Measurements from ENCODE around the gene OR4M2.
"Not testable (repeated sequence)": the region's sequence is repeated elsewhere in the genome, so short reads cannot be mapped to it uniquely, and the experiment has no call there.

DNA sequence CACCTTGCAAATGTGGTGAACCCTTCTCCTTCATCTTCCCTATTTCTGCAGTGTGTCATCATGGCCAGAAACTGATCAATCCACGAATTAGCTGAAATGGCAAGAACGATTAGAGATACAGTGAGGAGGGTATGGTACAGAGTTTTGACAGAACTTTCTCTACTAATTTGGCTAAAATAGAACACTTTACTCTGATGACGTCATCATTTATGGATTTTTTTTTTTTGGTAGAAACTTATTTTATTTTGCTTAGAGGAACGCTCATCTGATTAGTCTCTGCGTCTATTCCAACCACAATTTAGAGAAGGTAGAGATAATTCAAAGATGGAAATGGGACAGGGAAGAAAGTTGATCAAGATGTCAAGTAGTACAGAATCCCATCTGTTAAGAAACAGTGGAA, 41.7 kb downstream of the OR4M2 start:
- TF ChIP-seq, protein P1, sequence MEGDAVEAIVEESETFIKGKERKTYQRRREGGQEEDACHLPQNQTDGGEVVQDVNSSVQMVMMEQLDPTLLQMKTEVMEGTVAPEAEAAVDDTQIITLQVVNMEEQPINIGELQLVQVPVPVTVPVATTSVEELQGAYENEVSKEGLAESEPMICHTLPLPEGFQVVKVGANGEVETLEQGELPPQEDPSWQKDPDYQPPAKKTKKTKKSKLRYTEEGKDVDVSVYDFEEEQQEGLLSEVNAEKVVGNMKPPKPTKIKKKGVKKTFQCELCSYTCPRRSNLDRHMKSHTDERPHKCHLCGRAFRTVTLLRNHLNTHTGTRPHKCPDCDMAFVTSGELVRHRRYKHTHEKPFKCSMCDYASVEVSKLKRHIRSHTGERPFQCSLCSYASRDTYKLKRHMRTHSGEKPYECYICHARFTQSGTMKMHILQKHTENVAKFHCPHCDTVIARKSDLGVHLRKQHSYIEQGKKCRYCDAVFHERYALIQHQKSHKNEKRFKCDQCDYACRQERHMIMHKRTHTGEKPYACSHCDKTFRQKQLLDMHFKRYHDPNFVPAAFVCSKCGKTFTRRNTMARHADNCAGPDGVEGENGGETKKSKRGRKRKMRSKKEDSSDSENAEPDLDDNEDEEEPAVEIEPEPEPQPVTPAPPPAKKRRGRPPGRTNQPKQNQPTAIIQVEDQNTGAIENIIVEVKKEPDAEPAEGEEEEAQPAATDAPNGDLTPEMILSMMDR (conservative IDR thresholded peaks at IDR 0.05; ENCODE audit: low read depth, low read length) = not testable (repeated sequence)
- TF ChIP-seq MAFK (IDR thresholded peaks at IDR 0.05; ENCODE audit: low read depth, low read length); POLR2A (IDR thresholded peaks at IDR 0.05; ENCODE audit: low read depth, low read length); MXI1 (IDR thresholded peaks at IDR 0.05; ENCODE audit: borderline replicate concordance, low read depth, low read length); RCOR1 (IDR thresholded peaks at IDR 0.05; ENCODE audit: insufficient replicate concordance, low read length); CEBPB (IDR thresholded peaks at IDR 0.05; ENCODE audit: low read depth, low read length); SMC3 (IDR thresholded peaks at IDR 0.05; ENCODE audit: low read depth, low read length); RFX5 (IDR thresholded peaks at IDR 0.05; ENCODE audit: low read depth, low read length); RAD21 (IDR thresholded peaks at IDR 0.05; ENCODE audit: low read length); MAZ (IDR thresholded peaks at IDR 0.05; ENCODE audit: borderline replicate concordance, low read depth, low read length); NFE2L2 (IDR thresholded peaks at IDR 0.05; ENCODE audit: low read depth, low read length); CHD1 (IDR thresholded peaks at IDR 0.05; ENCODE audit: low read depth, low read length): not testable (repeated sequence)
- TF ChIP-seq, protein P2, sequence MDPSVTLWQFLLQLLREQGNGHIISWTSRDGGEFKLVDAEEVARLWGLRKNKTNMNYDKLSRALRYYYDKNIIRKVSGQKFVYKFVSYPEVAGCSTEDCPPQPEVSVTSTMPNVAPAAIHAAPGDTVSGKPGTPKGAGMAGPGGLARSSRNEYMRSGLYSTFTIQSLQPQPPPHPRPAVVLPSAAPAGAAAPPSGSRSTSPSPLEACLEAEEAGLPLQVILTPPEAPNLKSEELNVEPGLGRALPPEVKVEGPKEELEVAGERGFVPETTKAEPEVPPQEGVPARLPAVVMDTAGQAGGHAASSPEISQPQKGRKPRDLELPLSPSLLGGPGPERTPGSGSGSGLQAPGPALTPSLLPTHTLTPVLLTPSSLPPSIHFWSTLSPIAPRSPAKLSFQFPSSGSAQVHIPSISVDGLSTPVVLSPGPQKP (IDR thresholded peaks at IDR 0.05; ENCODE audit: borderline replicate concordance, low read depth, low read length) = not testable (repeated sequence)
- TF ChIP-seq, protein P3, sequence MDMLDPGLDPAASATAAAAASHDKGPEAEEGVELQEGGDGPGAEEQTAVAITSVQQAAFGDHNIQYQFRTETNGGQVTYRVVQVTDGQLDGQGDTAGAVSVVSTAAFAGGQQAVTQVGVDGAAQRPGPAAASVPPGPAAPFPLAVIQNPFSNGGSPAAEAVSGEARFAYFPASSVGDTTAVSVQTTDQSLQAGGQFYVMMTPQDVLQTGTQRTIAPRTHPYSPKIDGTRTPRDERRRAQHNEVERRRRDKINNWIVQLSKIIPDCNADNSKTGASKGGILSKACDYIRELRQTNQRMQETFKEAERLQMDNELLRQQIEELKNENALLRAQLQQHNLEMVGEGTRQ (IDR thresholded peaks at IDR 0.05; ENCODE audit: low read depth, low read length) = not testable (repeated sequence)

Measured in IMR-90 (cell line).